Stimulated activated CD4-positive, alpha-beta T cell treated with anti-CD3 and anti-CD28 coated beads, Interleukin-2, amount 100 ng/mL, for 24 hours (primary cell): ENCODE measurements around the gene FLVCR2.

Experiments used
- DNase-seq, 2 donors: peaks; one replicate each; pipeline ENCODE4 v3.0.0-alpha.2; 2020

Gene FLVCR2

DNA sequence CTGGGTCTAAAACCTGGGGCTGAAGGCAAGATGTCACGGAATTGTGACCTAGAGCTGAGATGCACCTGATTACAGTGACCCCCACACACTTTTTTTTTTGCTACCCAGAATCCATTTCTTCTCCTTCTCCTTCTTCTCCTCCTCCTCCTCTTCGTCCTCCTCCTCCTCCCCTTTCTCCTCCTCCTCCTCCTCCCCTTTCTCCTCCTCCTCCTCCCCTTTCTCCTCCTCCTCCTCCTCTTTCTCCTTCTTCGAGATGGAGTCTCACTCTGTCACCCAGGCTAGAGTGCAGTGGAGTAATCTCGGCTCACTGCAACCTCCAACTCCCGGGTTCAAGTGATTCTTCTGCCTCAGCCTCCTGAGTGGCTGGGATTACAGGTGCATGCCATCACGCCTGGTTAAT, 19.4 kb upstream of the FLVCR2 start:
- DNase-seq = no peak

DNA sequence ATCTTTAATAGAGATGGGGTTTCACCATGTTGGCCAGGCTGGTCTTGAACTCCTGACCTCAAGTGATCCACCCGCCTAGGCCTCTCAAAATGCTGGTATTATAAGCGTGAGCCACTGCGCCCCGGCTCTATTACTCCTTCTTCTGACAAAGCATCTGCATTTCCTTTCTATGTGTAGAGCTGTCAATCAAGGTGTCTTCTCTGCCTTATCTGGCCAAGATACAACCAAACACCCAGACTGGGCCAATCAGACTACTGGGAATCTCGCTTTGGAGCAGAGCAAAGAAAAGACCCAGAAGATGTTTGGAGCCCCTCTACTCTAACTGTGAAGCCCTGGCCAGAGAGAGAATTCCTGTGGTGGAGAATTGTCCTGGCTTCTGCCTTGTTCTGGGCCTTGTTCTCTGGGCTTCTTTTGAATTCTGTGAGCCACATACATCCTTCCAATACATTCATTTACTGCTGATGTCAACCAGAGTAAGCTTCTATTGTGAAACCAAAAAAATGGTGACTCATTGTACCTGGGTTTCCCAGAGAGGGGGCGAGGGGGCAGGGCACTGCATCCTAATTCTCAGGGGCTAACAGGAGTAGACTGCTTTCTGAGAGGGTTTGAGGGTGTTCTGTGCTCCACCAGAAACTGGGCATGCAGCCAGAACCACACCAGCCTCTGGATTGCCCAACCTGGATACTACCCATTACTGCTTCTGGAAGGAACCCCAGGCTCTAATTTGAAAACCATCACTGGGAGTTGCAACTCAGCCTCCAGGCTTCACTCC, 18.8 kb upstream of the FLVCR2 start:
- DNase-seq = peak; percentile 75 to 80

DNA sequence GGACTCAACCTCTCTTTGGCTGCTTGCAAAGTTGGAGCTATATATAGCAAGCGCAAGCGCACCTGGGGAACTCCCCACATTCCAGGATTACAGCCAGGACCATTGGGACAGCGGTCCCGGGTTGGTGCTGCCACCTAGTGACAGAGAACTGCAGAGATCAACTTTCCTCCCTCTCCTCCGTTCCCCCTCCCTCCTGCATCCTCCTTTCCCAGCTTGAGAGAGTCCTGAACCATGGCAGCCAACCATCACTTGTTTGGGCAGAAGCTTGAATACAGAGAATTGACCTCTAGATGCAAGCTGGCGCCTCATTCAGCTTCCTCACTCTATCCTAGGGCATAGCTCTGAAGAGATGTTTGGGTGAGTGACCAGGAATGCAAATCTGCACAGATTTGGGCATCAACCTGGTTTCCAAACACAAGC, 17.4 kb upstream of the FLVCR2 start:
- DNase-seq = peak; percentile 55 to 56

DNA sequence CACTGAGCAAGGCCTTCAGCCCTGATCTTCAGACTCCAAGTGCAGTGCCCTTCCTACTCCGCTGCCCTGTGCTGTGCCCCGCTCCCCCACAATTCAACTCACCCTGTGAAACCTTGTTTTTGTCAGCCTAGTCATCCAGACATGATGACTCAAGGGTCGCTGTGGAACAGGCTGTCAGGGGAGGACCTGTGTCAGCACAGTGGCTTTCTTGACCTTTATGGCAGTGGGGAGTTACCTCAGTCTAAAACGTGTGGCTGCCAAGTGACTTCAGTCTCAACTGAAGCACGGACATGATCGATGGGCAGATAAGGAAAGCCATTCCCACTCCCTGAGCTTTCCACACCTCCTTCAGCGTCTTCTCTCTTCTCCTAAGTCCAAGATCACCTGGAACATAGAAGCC, 16.3 kb upstream of the FLVCR2 start:
- peak; percentile 72 to 78 for DNase-seq

DNA sequence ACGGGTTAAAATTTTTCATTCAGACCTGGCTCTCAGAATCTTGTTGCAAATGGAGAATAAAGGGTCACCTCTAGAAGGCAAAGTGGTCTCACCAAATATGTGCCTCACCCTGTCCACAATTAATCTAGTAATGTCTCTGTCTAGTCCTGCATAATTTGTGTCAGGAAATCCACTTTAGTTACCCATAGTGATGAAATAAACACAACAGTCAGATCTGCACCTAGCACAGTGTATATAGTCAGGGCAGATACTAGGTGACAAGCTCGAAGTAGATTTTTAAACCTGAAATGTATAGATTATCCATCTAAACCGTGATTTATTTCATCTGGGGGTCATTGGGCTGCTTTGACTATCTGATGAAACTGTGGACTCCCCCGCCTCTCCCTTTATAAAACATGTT, 15.9 kb upstream of the FLVCR2 start:
- DNase-seq = no peak

DNA sequence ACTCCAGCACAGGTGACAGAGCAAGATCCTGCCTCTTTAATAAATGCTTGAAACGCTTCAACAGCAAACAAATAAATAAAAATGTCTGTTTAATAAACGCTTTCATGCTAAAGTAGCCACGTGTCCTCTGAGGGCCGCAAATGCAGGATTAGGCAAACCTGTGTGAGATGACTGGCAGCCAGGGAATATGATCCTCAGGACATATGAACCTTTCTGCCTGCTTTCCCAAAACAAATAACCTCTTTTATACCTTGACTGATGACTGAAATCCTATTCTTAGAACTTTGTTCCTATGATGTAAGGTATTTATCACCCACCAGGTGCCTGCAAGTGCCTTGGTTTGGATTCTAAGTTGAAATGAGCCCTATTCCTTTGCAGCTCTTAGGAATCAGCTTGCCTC, 14.5 kb upstream of the FLVCR2 start:
- DNase-seq = no peak

DNA sequence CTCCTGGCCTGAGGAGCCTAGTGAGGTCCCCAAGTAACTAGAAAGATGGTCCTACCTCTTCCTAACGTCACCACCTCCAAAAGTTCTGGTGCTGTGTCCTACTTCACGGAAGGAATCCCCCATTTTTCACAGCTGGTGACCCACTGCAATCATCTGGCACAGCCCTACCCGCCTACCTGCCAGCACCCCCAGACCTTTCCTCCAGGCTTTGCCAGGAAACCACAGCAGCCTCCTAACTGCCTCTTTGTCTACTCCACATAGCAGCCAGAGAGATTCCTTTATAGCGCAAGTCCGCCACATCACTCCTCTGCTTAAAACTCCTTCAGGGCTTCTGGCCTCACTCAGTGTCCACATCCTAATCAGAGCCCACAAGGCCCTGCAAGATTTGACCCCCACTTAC, 13.4 kb upstream of the FLVCR2 start:
- DNase-seq = no peak

DNA sequence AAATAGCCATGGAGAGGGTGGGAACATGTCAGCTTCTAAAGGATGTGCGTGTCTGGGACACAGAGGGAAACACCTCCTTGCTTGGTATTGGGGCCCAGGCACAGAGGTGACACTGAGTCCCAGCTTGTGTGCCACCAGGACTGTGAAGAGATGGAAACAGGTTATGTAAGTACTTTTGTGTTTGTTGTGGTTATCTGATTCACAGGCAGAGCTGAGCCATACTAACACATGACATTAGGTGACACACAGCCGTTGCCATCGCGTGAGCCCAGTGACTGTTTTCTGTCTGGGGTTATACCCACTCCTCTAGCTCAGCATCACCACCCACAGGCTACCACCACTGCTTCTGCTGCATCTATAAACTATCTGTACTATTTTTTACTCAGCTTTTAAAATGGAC, 12.1 kb upstream of the FLVCR2 start:
- DNase-seq = peak; percentile 82 to 88

DNA sequence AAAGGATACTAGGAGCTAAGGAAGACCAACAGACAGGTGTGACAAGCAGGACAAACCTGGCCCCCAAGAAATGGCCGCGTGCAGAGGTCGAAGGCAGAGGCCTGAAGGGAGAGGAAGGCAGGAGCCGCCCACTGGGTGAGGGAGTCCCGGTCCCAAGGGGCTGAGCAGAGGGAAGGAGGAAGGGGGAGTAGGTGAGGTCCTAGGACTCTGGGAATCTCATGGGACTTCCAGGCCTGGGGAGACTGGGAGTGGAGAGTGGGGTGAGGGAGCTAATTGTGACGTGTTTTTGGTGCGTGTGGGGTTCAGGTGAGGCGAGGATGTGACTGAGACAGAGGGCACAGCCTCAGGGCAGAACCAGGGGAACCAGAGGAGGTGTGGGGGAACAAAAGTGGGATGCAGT, 11.7 kb upstream of the FLVCR2 start:
- peak in 1 of 2 donors; percentile 44 for DNase-seq

DNA sequence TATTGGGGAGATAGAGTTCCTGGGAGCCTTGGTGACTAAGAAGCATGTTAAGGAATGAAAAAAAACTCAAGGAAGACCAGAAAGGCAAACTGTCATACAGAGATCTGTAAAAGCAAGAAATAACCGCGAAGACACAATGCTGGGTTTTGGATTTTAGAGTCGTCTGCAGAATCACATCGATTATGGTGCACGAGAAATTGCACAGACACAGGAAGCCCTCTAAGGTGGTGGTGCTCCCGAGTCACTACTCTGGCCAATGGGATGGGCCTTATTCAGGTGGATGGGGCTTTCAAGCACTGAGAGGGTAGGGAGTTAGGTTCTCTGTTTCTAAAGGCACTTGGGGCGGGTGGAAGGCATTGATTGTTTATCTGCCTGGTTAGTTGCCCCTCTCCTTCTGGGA, 10.3 kb upstream of the FLVCR2 start:
- no peak for DNase-seq

DNA sequence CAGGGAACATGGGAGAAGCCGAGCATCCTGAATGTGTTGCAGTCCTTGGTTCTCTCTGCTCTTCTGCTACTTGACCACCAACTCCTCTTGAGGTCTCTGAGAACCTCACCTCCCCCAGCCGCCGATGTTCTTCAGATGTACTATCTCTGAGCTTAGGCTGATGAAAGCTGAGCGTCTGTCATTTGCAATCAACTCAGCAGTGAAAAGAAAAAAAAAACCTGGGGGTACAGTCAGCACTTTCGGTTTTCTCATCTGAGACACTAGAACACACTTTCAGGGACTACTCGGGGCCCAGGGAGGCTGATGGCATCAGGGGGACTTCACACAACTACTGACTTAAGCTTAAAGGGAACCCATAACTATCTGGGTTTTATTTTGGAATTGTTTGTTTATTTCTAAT, 9.6 kb upstream of the FLVCR2 start:
- peak; percentile 41 to 61 for DNase-seq

DNA sequence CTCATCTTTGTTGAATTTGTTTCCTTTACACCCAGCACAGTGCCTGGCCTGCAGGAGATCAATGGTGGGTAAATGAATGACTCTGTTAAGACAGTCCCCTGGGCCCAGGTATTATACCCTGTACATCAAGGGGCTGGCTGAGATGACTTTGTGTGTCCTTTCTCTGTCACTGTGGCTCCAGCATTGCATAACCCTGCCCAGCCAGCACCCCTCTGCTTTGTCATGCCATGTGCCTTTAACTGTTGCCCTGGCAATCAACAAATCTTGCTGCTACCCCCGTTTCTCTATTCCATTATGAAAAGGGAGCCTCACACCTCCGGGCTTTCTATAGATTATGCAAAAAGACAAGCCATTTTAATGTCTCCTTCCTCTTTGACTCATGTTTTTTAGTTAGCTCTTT, 7.6 kb upstream of the FLVCR2 start:
- DNase-seq = peak in 1 of 2 donors; percentile 48

DNA sequence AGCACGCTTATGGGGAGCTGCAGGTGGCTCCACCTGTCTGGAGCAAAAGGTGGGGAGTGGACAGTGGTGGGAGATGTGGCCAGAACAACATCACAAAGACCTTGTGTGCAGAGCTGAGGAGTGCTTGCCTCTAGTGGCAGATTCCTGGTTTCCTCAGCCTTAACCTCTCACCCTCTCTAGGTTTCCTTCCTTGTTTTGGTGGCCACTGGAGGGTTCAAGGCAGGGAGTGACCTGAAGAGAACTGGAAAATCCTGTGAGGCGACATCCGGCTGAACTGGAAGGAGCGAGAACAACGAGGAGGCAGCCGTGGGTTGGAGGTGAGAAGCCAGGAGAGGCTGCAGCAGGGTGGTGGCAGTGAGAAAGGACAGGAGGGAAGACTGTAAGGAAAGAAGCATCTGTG, 6.3 kb upstream of the FLVCR2 start:
- no peak for DNase-seq

DNA sequence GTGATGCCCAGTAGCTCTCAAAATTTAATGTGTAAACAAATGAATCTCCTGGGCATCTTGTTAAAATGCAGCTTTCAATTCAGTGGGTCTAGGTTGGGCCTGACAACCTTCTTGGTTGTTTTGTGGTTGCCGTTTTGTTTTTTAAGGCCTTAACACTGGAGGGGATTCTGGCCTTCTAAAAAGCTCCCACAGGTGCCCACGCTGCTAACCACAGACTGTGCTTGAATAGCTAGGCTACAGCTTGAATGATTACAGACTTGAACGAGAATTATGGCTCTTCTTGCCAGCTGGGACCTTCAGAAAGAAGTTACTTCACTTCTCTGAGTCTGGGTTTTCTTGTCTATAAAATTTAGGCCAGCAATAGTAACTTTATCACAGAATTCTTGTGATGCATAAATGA, 1.3 kb upstream of the FLVCR2 start:
- no peak for DNase-seq

DNA sequence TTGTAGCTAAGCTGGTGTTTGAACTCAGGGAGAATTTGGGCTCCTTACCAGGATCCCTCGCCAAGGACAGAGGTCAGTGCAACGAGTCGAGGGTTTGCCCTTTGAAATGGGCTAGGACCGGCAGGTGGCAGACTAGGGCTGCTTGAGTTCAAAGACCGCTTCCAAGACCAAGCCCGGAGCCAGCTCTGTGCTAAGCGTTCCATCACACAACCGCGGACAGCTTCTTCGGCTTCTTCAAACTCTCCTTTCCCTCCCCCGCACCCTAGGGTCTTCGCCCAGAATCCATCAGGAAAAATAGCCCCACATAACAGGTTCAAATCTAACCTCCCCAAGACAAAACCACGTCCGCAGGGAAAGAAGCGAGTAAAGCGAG, 705 bp upstream of the FLVCR2 start:
- peak; percentile 77 to 80 for DNase-seq

DNA sequence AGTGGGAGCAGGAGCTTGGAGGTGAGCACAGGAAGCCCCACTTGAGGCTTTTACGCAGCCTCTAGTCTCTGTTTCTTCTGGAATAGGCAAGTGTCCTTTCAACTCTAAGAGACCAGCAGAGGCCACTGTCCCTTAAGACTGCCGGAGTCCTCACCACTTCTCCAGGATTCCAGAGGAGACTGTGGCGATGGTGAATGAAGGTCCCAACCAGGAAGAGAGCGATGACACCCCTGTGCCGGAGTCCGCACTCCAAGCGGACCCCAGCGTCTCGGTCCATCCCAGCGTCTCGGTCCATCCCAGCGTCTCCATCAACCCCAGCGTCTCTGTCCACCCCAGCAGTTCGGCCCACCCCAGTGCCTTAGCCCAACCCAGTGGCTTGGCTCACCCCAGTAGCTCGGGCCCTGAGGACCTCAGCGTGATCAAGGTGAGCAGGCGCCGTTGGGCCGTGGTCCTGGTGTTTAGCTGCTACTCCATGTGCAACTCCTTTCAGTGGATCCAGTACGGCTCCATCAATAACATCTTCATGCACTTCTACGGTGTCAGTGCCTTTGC, 442 bp downstream of the FLVCR2 start:
- DNase-seq = no peak

DNA sequence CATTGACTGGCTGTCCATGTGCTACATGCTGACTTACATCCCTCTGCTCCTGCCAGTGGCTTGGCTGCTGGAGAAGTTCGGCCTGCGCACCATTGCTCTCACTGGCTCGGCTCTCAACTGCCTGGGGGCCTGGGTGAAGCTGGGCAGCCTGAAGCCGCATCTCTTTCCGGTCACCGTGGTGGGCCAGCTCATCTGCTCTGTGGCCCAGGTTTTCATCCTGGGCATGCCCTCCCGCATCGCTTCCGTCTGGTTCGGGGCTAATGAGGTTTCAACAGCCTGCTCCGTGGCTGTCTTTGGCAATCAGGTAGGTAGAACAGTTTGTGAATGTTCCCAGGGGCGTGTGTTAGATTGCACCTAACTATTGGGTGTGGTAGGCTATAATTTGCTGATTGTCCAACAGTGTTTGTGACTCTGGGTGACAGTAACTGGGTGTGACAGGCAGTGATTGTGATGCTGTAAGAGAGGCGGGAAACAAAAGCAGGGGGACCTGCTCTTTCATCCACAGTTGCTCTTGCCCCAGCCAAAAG, 981 bp downstream of the FLVCR2 start:
- DNase-seq = no peak

DNA sequence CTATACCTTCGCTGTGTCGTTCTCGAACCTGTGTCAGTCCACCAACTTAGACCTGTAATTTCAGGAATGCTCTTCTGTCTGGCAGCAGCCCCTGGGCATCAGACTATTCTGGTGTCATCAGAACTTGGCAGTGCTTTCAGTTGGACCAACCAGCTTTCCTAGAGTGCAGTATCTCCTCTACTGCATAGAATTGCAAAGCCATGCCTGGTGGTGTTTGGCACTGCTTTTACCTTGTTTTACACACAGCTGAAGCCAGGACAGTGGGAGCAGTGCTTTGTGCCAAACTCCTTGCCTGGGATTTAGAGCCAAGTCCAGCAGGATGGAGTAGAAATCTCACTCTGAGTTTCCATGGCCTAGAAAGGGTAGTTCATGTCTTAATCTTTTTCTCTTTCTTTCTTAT, 1.5 kb downstream of the FLVCR2 start:
- no peak for DNase-seq

DNA sequence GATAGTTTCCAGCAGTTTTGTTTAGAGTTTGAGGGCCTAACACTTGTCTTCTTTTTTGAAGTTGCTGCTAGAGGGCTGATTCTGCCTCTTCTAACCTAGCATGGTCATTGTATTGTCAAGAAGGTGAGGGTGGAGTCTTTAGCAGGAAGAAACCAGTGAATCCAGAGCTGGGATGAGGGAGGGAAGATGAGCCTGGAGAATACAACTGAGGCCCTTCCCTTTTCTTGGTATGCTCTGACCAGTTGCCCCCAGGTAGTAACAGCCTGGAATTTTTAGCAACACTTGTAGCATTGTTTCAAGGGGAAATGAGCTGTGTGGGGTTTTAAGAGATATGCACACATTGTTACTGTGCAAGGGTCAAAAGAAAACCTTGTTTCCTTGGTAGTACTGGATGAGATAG, 9.0 kb downstream of the FLVCR2 start:
- DNase-seq = no peak

DNA sequence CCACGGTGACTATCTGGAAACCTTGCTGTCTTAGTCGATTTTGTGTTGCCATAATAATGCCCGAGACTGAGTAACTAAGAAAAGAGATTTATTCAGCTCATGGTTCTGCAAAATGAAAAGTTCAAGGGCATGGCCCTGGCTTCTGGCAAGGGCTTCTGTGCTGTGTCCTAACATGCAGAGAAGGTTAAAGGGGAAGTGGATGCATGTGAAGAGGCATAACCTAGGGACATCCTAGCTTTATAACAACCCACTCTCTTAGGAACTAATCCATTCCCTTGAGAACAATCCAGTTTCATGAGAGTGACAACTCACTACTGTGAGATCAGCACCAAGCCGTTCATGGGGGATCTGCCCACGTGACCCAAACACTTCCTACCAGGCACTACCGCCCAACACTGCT, 11.5 kb downstream of the FLVCR2 start:
- DNase-seq = no peak

DNA sequence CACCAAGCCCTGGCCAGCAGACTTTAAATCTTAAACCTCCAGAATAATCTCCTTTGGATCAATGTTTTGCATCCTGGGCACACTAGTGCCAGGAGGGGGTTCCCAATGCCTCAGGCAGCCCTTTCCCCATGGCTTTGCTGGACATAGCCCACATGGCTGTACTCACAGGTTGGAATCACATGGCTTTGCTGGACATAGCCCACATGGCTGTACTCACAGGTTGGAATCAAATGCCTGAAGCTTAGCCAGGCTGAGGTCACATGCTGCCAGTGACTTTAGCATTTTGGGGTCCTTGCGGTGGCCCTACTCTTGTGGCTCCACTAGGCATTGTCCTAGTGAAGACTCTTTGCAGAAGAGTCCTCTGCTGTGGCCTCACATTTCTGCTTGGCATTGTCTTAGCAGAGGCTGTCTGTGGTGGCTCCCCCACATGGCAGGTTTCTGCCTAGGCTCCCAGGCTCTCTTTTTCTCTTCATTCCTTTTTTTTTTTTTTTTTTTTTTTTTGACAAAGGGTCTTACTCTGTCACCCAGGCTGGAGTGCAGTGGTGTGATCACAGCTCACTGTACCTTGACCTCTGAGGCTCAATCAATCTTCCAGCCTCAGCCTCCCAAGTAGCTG, 13.0 kb downstream of the FLVCR2 start:
- DNase-seq = no peak

DNA sequence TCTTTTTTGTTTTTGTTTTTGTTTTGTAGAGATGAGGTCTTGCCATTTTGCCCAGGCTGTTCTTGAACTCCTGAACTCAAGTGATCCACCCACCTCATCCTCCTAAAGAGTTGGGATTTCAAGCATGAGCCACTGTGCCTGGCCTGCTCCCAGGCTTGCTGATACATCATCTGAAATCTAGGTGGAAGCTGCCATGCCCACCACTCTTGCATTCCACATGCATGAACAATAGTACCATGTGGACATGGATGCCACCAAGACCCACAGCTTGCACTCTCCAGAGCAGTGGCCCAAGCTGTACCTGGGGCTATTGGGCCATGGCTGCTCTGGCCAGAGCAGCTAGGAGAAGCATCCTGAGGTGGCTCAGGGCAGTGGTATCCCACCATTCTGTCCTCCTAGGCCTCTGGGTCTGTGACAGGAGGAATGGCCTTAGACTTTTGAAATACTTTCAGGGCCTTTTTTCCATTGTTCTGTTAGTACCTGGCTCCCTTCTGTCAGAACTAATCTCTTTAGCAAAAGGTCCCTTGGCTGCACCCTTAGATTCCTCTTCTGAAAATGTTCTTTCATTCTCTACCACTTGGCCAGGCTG, 13.7 kb downstream of the FLVCR2 start:
- no peak for DNase-seq

DNA sequence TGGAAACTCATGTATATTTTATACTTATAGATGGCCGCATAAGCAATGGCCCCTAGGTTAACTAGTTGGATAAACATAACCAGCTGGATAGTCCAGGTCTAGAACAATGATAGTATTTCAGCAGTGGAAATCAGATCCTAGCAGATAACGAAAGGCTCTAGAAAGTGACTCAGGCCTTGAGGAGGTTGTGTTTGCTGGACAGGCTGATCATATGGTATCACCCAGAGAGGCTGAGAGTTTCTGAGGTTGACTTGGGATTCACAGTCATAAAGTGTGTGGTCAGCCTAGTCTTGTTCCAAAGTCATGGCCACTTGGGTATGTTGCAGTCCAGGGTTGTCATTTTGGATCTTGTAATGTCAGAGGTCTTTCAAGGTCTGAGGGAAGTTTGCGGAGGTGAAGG, 16.8 kb downstream of the FLVCR2 start:
- DNase-seq = no peak

DNA sequence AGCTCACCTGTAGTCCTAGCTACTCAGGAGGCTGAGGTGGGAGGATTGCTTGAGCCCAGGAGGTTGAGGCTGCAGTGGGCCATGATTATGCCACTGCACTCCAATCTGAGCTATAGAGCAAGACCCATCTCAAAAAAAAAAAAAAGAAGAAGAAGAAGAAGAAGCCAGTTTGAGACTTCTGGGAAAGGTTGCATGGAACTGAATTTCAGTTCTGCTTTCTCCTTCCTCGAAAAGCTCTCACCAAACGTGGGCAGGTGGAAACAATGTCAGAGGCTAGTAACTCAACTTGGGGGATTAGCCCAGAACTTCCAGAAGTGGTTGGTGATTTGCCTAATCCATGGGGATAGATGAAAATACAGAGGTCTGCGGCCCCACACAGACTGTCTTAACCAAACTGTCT, 18.7 kb downstream of the FLVCR2 start:
- no peak for DNase-seq
